K562 (cell line): ENCODE data around the gene NRG2. TPM values are rescaled to one million over a fixed set of nuclear protein-coding genes. Genes with fewer than 3 reads are reported as not detected.

Experiments
- ATAC-seq: fragments of 200-7000 bp; cut with Tn5 transposase; 3 replicates; pipeline ENCODE4 v1.9.1; 2020; ENCODE audit warnings: moderate library complexity
- BruUV-seq: library from RNA; stranded (reverse); fragments of 400-500 nt; replicated peaks from 2 replicates; lab custom pipeline; 2021; lab: Mats Ljungman, UMichigan
- CTCF ChIA-PET: fragments of 300-600 bp; formaldehyde crosslinking; extraction: SDS; loops from one replicate; lab custom pipeline; 2021; ENCODE audit warnings: low intra/inter-chr PET ratio; lab: Yijun Ruan, JAX
- POLR2A ChIA-PET: fragments of 300-600, 350-650 bp; sonication (Branson Sonifier 250); formaldehyde crosslinking; extraction: SDS; loops from one replicate; lab custom pipeline; 2021; ENCODE audit warnings: antibody characterized with exemption, inconsistent platforms; lab: Yijun Ruan, JAX
- DNase-seq, 4 experiments: peaks; one replicate each; pipeline versions ENCODE4 v3.0.0 to v3.0.0-alpha.2; 2011 to 2018; ENCODE audit warnings: low spot score in 3 of 4, mixed read lengths in 3 of 4; ENCODE audit errors: extremely low read depth in 1 of 4
- FAIRE-seq: peaks from 2 replicates; lab custom pipeline; 2011; peaks lifted over from hg19 to GRCh38; lab: Jason Lieb, UNC
- H2AFZ ChIP-seq: 2 replicates; pipeline ENCODE4 v1.6.0; 2011; ENCODE audit warnings: low read depth, low read length, control low read depth, inconsistent platforms
- H3K27ac ChIP-seq: fragments of 200-600 bp; 3 replicates; pipeline ENCODE4 v1.8.0; 2011; ENCODE audit warnings: low read depth, mild to moderate bottlenecking, control low read depth, inconsistent platforms, low read length, moderate library complexity, mixed read lengths; ENCODE audit errors: extremely low read depth
- H3K27me3 ChIP-seq, 2 experiments: fragments of 300-600 bp in 1 of 2; 2 replicates in 1 of 2; 3 replicates in 1 of 2; pipeline versions ENCODE4 v1.6.0 to v1.8.0; 2011; ENCODE audit warnings: inconsistent platforms in 2 of 2, low read length in 2 of 2, mild to moderate bottlenecking in 1 of 2, mixed read lengths in 1 of 2, moderate library complexity in 1 of 2; ENCODE audit not compliant: control insufficient read depth in 2 of 2, insufficient read depth in 2 of 2
- H3K36me3 ChIP-seq: fragments of 300-600 bp; 3 replicates; pipeline ENCODE4 v1.8.0; 2011; ENCODE audit warnings: mild to moderate bottlenecking, low read length, inconsistent platforms; ENCODE audit not compliant: control insufficient read depth, insufficient read depth
- H3K4me1 ChIP-seq, 2 experiments: fragments of 200-600 bp in 1 of 2; replicated peaks in 1 of 2; 2 replicates in 1 of 2; 3 replicates in 1 of 2; pipeline versions ENCODE4 v1.5.1 to v1.8.0; 2011; ENCODE audit warnings: inconsistent platforms in 2 of 2, low read length in 2 of 2, mild to moderate bottlenecking in 1 of 2, mixed read lengths in 1 of 2, moderate library complexity in 1 of 2; ENCODE audit not compliant: control insufficient read depth in 2 of 2, insufficient read depth in 2 of 2
- H3K4me2 ChIP-seq: 2 replicates; pipeline ENCODE4 v1.6.1; 2011; ENCODE audit warnings: low read length, control low read depth, inconsistent platforms, mixed read lengths; ENCODE audit not compliant: insufficient read depth
- H3K4me3 ChIP-seq: fragments of 200-600 bp; sonication (generic), shearing (Covaris generic); 2 replicates; pipeline ENCODE4 v1.5.1; 2016; ENCODE audit warnings: control low read depth, inconsistent platforms
- H3K79me2 ChIP-seq: fragments of 200-600 bp; 3 replicates; pipeline ENCODE4 v1.8.0; 2011; ENCODE audit warnings: low read length, inconsistent platforms; ENCODE audit not compliant: control insufficient read depth, insufficient read depth
- H3K9ac ChIP-seq, 2 experiments: 2 replicates each; pipeline versions ENCODE4 v1.6.0 to v1.6.1; 2011; ENCODE audit warnings: low read depth in 2 of 2, low read length in 2 of 2, control low read depth in 1 of 2, inconsistent platforms in 1 of 2, mild to moderate bottlenecking in 1 of 2, mixed read lengths in 1 of 2; ENCODE audit not compliant: insufficient read depth in 1 of 2
- H3K9me1 ChIP-seq: one replicate; pipeline ENCODE4 v1.6.0; 2011; ENCODE audit warnings: inconsistent platforms, mild to moderate bottlenecking, low read length, moderate library complexity; ENCODE audit not compliant: control insufficient read depth, insufficient read depth
- H3K9me3 ChIP-seq: replicated peaks from 2 replicates; pipeline ENCODE4 v1.5.1; 2011; ENCODE audit warnings: low read depth, low read length, inconsistent platforms; ENCODE audit not compliant: control insufficient read depth, insufficient read depth
- H4K20me1 ChIP-seq: replicated peaks from 2 replicates; pipeline ENCODE4 v1.6.1; 2011; ENCODE audit warnings: low read length, inconsistent platforms, mixed read lengths; ENCODE audit not compliant: control insufficient read depth, insufficient read depth
- CHD4 ChIP-seq: fragments of 200-600 bp; sonication (generic); IDR thresholded peaks from 3 replicates; pipeline ENCODE4 v1.6.1; 2012; ENCODE audit warnings: low read depth, mild to moderate bottlenecking, mixed read lengths, low read length, inconsistent platforms; ENCODE audit not compliant: insufficient read depth, insufficient replicate concordance, poor library complexity, severe bottlenecking
- FOXP1 ChIP-seq: sonication (generic); formaldehyde crosslinking; IDR thresholded peaks from 2 replicates; pipeline ENCODE4 v1.8.0; 2022; ENCODE audit warnings: mild to moderate bottlenecking, missing genetic modification reagents
- MLLT1 ChIP-seq, 2 experiments: fragments of 450-650 bp; IDR thresholded peaks; 2 replicates each; pipeline ENCODE4 v1.6.1; 2016
- NUFIP1 ChIP-seq: fragments of 450-650 bp; IDR thresholded peaks from 2 replicates; pipeline ENCODE4 v1.6.1; 2018; ENCODE audit not compliant: partially characterized antibody
- RFX1 ChIP-seq: fragments of 450-650 bp; IDR thresholded peaks from 2 replicates; pipeline ENCODE4 v1.6.1; 2016; ENCODE audit warnings: mild to moderate bottlenecking, moderate library complexity
- ZBTB9 ChIP-seq: fragments of 450-650 bp; formaldehyde crosslinking; IDR thresholded peaks from 2 replicates; pipeline ENCODE4 v1.4.0; 2020; ENCODE audit warnings: mild to moderate bottlenecking, moderate library complexity
- ZNF165 ChIP-seq: fragments of 250-450 bp; sonication (Bioruptor Pico); IDR thresholded peaks from 2 replicates; pipeline ENCODE4 v1.4.0; 2020; ENCODE audit warnings: borderline replicate concordance
- WGBS: fragments of 100-300 bp; shearing (Covaris generic); methylation state at CpG from one replicate; pipeline ENCODE4 v1.1.6; 2016; ENCODE audit warnings: low coverage, mixed read lengths; ENCODE audit not compliant: insufficient coverage; ENCODE audit errors: missing lambda C conversion rate; 5-methylcytosine and 5-hydroxymethylcytosine counted together
- in situ Hi-C: fragments of 300-500 bp; cut with MboI; formaldehyde crosslinking; loops from 4 replicates; pipeline ENCODE4 v1.15.0; 2018; ENCODE audit warnings: inconsistent platforms, mixed read lengths
- intact Hi-C: fragments of 100-400 bp; cut with micrococcal nuclease; formaldehyde crosslinking; loops from 2 replicates; pipeline ENCODE4 v1.14.2; 2022
- polyA plus RNA-seq, 8 experiments: library from polyadenylated mRNA; depleted of rRNA in 4 of 8; stranded (reverse) in 5 of 8; unstranded in 3 of 8; fragments of >200 nt; fragmentation: Nextera tagmentation in 2 of 8; fragmentation: Illumina TruSeq in 1 of 8; extraction: Ambion mirVana in 2 of 8; extraction: Trizol in 1 of 8; gene quantifications; 2 replicates each; pipeline versions ENCODE4 v1.2.1 to v1.2.3, GENCODE V29; 2011 to 2014; ENCODE audit warnings: inconsistent platforms in 1 of 8, missing spikeins in 1 of 8
- total RNA-seq, 7 experiments: library from RNA; depleted of rRNA in 6 of 7; stranded (reverse); fragments of >200 nt in 6 of 7; fragmentation: Illumina TruSeq in 2 of 7; extraction: Trizol in 2 of 7; gene quantifications; 2 replicates each; pipeline versions ENCODE4 v1.2.1 to v1.2.3, GENCODE V29; 2011 to 2021; ENCODE audit warnings: low replicate concordance in 1 of 7

The NRG2 gene
- total and polyA plus RNA-seq, 9 of the 15 experiments (the other 6 are each of a cell fraction or from before 2014, with no cell fraction given), result not detected

DNA sequence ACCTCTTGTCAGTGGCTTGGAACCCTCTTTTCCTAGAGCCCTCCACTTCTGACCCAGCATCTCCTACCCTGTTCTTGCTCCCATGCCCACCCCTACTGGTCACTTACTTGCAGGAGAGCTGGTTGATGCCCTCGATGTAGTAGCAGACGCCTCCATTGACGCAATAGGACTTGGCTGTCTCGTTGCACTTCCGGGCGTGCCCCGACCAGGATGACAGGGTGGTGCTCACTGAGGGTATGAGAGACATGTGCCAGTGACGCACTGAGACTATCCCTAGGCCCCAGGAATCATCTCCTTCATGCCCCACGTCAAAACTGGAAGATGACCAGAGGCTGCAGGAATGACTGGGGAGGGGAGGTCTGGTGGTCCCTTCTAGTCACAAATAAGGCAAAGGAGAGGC is 171.5 kb downstream of the NRG2 start:
- DNase-seq, result no peak
- in situ Hi-C loops, result no loop called here
- Histone ChIP-seq H2AFZ (no peak overlapping the region), H3K9me3 (0 out of 2 replicates have a peak, but pooled peaks cover 2% of the 10 kb centered on the region), H3K4me3 (no peak overlapping the region), H3K36me3 (no peaks in the 10 kb centered on the region), H3K9me1 (no peaks in the 10 kb centered on the region), H4K20me1 (0 out of 2 replicates have a peak, but pooled peaks cover 4% of the 10 kb centered on the region), H3K79me2 (no peaks in the 10 kb centered on the region), H3K27ac (no peak overlapping the region), H3K4me1 (no peaks in the 10 kb centered on the region), H3K4me2 (no peak overlapping the region), H3K9ac (no peak overlapping the region), H3K27me3 (peaks cover 6 to 25% of the 10 kb centered on the region in 2 experiments; a peak in 3 of 5 replicates)
- CTCF ChIA-PET, result interaction anchor here (1.8 kb wide), 1 partner anchor 97 kb away, joined by 11 read pairs; no protein-coding TSS in a partner anchor
- BruUV-seq, result no TSS peak
- TF ChIP-seq RFX1 (no peak), MLLT1 (IDR thresholded peaks at IDR 0.05) (no peak), FOXP1 (no peak), ZNF165 (CRISPR knock-in tag) (no peak), CHD4 (no peak), NUFIP1 (no peak), ZBTB9 (CRISPR knock-in tag) (no peak)
- WGBS, result 0% methylated on average over 9 of the region's 9 CpGs
- ATAC-seq, result no peak
- POLR2A ChIA-PET, result interaction anchor here (0.6 to 0.8 kb wide), 2 partner anchors 11 to 97 kb away, joined by 3 to 4 read pairs; no protein-coding TSS in a partner anchor
- intact Hi-C loops, result no loop called here
- no peak for FAIRE-seq
